NCI-H2171 (cell line): Measurements from ENCODE around the gene SNX27.
A peak's percentile ranks its signal among the peaks of the same experiment; 100 is the strongest.
"Not testable (repeated sequence)": the region's sequence is repeated elsewhere in the genome, so short reads cannot be mapped to it uniquely, and the experiment has no call there.

Experiments used
- DNase-seq: peaks from one replicate; lab custom pipeline; 2025; lab: John Stamatoyannopoulos, UW

Gene SNX27

GRCh38 chr1:151641229-151641628, 29.4 kb downstream of the SNX27 start:
- no peak for DNase-seq

- DNase-seq, result not testable (repeated sequence)
Measured at GRCh38 chr1:151643085-151643484, 31.2 kb downstream of the SNX27 start.

GRCh38 chr1:151644001-151644400, 32.2 kb downstream of the SNX27 start:
- no peak for DNase-seq

DNA sequence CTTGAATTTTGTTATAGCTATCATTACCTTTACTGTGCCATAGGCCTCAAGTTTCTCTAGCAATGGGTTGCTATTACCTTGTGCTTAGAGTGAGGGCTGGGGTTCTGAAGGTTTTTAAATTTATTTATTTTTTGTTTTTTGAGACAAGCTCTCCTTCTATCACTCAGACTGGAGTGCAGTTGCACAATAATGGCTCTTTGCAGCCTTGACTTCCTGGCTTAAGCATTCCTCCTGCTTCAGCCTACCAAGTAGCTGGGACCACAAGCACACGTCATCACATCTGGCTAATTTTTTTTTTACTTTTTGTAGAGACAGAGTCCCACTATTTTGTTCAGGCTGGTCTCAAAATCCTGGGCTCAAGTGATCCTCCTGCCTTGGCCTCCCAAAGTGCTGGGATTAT, 41.5 kb downstream of the SNX27 start:
- DNase-seq, result no peak

DNA sequence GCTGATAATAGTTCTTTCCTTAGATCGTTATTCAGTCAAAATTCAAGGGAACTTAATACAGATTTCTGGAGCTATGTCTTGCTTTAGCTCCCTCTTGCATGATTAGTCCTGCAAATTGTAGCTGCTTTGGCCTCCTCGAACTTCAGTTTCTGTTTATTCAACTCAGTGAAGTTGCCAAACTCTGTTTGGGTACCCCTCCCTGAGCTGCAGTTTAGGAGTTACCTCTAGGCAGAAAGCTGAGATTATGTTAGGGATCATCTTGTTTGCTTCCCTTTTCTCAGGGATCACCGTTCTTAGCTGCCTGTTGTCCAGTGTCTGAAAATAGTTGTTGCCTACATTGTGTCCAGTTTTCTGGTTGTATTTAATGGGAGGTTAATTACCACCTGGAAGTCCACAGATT, 43.5 kb downstream of the SNX27 start:
- DNase-seq, result no peak

DNA sequence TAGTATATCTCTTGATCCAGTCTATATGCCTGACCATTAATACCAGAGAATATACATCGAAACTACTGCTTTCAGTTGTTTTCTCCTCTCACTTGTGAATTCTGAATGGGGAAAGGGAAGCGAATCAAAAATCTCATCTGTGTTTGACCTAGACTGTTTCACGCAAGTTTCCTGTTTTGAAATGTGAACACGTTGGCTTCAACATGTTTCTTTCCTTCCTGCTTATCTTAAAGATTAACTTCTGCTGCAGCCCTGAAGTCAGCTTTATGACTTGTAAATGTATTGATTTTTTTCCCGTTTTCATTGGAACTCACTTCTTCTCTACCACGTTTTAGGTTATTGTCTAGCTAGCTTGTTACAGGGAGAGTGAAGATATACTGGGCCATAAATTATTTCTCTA, 49.9 kb downstream of the SNX27 start:
- DNase-seq, result no peak

- DNase-seq, result no peak
Measured at GRCh38 chr1:151668090-151668489, 56.2 kb downstream of the SNX27 start.

DNA sequence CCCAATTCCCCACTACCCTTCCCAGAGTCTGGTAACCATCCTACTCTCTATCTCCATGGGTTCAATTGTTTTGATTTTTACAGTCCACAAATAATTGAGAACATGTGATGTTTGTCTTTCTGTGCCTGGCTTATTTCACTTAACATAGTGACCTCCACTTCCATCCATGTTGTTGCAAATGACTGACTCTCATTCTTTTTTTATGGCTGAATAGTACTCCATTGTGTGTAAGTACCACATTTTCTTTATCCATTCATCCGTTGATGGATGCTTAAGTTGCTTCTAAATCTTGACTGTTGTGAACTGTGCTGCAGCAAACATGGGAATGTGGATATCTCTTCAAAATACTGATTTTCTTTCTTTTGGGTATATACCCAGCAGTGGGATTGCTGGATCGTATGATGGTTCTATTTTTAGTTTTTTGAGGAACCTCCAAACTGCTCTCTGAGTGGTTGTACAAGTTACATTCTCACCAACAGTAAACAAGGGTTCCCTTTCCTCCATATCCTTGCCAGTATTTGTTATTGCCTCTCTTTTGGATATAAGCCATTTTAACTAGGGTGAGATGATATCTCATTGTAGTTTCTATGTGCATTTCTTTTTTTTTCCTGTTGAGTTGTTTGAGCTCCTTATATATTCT, 58.3 kb downstream of the SNX27 start:
- DNase-seq, result not testable (repeated sequence)

DNA sequence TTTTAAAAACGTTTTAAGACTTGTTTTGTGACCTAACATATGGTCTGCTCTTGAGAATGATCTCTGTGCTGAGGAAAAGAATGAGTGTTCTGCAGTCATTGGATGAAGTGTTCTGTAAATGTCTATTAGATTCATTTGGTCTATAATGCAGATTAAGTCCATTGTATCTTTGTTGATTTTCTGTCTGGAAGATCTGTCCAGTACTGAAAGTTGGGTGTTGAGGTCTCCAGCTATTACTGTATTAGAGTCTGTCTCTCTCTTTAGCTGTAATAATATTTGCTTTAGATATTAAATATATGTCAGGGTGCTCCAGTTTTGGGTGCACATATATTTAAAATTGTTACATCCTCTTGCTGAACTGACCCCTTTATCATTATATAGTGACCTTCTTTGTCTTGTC, 61.6 kb downstream of the SNX27 start:
- no peak for DNase-seq

GRCh38 chr1:151680391-151680790, 68.5 kb downstream of the SNX27 start:
- DNase-seq, result no peak

DNA sequence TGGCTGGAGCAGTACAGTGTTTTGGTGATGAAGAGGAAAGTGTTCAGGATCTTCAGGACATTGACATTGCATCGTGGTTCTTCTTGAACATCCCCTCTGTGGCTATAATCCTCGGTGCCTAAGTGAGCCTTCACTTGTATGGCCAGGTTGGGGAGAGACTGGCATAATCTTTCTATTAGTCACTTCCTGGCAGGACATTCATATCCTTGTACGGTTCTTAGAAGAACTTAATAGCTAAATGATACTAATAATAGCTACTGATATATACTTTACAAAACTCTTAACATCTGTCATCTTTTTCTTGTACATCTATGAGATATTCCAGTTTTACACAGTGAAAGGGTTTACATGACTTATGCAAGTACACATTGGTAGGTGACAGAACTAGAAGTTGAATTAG, 69.0 kb downstream of the SNX27 start:
- no peak for DNase-seq

- no peak for DNase-seq
Measured at GRCh38 chr1:151681923-151682322, 70.1 kb downstream of the SNX27 start.

- DNase-seq, result not testable (repeated sequence)
Measured at GRCh38 chr1:151682901-151683300, 71.1 kb downstream of the SNX27 start.

- DNase-seq, result no peak
Measured at GRCh38 chr1:151684128-151684527, 72.3 kb downstream of the SNX27 start.

- no peak for DNase-seq
Measured at GRCh38 chr1:151686561-151686960, 74.7 kb downstream of the SNX27 start.

DNA sequence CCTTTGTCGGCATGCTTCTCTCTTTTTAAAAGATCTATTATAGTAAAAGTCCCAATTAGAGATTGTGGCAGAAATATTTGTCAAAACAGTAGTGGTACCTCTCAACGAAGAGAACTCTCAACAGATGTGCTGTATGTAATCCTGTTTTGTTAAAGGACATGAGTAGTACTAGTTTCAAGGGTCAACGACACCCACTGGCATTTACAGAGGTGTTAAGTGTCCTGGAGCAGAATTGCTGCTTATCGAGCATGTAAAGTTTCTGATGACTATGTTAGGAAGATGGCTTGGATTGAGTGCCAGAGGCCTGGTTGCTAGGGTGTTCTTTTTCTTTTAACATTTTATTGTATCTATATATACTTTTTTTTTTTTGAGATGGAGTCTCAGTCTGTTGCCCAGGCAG, 77.6 kb downstream of the SNX27 start:
- DNase-seq, result no peak

GRCh38 chr1:151692226-151692625, 80.4 kb downstream of the SNX27 start:
- DNase-seq, result no peak

- peak; percentile 5 for DNase-seq
Measured at GRCh38 chr1:151693057-151693651, 81.3 kb downstream of the SNX27 start.

GRCh38 chr1:151701515-151701914, 89.7 kb downstream of the SNX27 start:
- DNase-seq, result no peak

DNA sequence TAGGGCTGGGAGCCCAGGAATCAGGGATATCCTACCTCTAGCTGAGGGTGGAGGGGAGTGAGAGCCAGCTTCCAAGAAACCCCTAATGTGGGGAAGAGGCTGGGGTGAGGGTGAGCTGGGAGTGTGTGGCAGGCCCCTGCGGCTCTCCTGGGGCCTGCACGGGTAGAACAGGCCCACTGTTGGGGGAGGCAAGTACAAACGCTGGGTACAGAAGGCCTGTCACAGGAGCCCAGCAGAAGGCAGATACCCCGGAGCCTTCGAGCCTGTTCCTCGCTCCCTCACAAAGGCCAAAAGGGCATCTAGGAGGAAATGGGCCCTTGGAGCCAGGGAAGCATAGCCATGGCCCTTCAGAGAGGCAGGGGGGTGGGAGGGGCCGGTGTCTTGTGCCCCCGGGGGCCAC, 91.1 kb downstream of the SNX27 start:
- no peak for DNase-seq

DNA sequence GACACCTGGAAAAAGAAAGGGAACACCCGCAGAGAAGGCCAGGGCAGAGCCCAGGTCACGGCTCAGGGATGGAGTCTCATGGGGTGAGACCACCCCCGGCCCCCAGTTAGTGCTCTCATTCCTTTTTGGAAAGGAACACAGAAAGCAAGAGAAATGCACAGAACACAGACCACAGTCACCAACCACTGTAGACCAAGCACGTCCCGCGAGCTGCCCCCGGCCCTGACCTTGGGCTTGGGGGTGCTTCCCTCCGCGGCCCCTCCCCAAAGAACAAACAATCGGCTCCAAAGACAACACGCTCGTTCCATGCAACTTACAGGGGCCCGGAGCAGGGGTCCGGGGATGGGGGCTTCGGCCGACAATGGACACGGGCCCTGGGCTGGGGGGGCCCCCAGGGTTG, 92.0 kb downstream of the SNX27 start:
- no peak for DNase-seq

GRCh38 chr1:151704246-151704645, 92.4 kb downstream of the SNX27 start:
- no peak for DNase-seq

- no peak for DNase-seq
Measured at GRCh38 chr1:151705146-151705545, 93.3 kb downstream of the SNX27 start.
